Measurements from ENCODE around the gene ANXA4. TPM values are rescaled to one million over a fixed set of nuclear protein-coding genes. Genes with fewer than 3 reads are reported as not detected.

The ANXA4 gene
- total RNA-seq, 1 donor from 2014 or later, result 63.6 TPM

GRCh38 chr2:69767034-69767433, 25.1 kb downstream of the ANXA4 start:
- peak overlapping the region; percentile 91 for H3K27ac ChIP-seq
- H3K4me1 ChIP-seq, result peaks cover 88% of the 10 kb centered on the region
- no peak overlapping the region for H3K4me3 ChIP-seq
- H3K9me3 ChIP-seq, result no peaks in the 10 kb centered on the region
- H3K27me3 ChIP-seq, result no peaks in the 10 kb centered on the region
- intact Hi-C loops (cut with DNase I), result no loop called here
- no peaks in the 10 kb centered on the region for H3K36me3 ChIP-seq
- TF ChIP-seq POLR2AphosphoS5 (IDR thresholded peaks at IDR 0.05; ENCODE audit: insufficient read depth in 1 of 2, low read depth in 1 of 2) (no peak), CTCF (IDR thresholded peaks at IDR 0.05) (no peak), POLR2A (IDR thresholded peaks at IDR 0.05) (no peak)
- DNase-seq (ENCODE audit: extremely low spot score in 2 of 2), result no peak

GRCh38 chr2:69768235-69768634, 26.3 kb downstream of the ANXA4 start:
- no peak overlapping the region for H3K4me3 ChIP-seq
- H3K4me1 ChIP-seq, result peaks cover 94% of the 10 kb centered on the region
- peak overlapping the region; percentile 91 for H3K27ac ChIP-seq
- no peaks in the 10 kb centered on the region for H3K9me3 ChIP-seq
- DNase-seq (ENCODE audit: extremely low spot score in 2 of 2), result no peak
- no peak for TF ChIP-seq POLR2AphosphoS5 (IDR thresholded peaks at IDR 0.05; ENCODE audit: insufficient read depth in 1 of 2, low read depth in 1 of 2)
- TF ChIP-seq POLR2A (IDR thresholded peaks at IDR 0.05), result no peak
- TF ChIP-seq CTCF (IDR thresholded peaks at IDR 0.05), result no peak
- H3K27me3 ChIP-seq, result no peaks in the 10 kb centered on the region
- intact Hi-C loops (cut with DNase I), result no loop called here
- no peaks in the 10 kb centered on the region for H3K36me3 ChIP-seq

GRCh38 chr2:69768789-69769188, 26.9 kb downstream of the ANXA4 start:
- TF ChIP-seq POLR2A (IDR thresholded peaks at IDR 0.05), result no peak
- TF ChIP-seq CTCF (IDR thresholded peaks at IDR 0.05), result no peak
- Histone ChIP-seq H3K36me3 (no peaks in the 10 kb centered on the region), H3K4me3 (no peak overlapping the region), H3K27me3 (no peaks in the 10 kb centered on the region), H3K27ac (peak overlapping the region; percentile 91), H3K9me3 (no peaks in the 10 kb centered on the region), H3K4me1 (peaks cover 94% of the 10 kb centered on the region)
- intact Hi-C loops (cut with DNase I), result no loop called here
- DNase-seq (ENCODE audit: extremely low spot score in 2 of 2), result no peak

GRCh38 chr2:69769272-69769671, 27.3 kb downstream of the ANXA4 start:
- intact Hi-C loops (cut with DNase I), result no loop called here
- peak overlapping the region; percentile 91 for H3K27ac ChIP-seq
- TF ChIP-seq POLR2AphosphoS5 (IDR thresholded peaks at IDR 0.05; ENCODE audit: insufficient read depth in 1 of 2, low read depth in 1 of 2) (no peak), POLR2A (IDR thresholded peaks at IDR 0.05) (no peak), CTCF (IDR thresholded peaks at IDR 0.05) (no peak)
- no peak for DNase-seq (ENCODE audit: extremely low spot score in 2 of 2)
- H3K36me3 ChIP-seq, result no peaks in the 10 kb centered on the region
- no peak overlapping the region for H3K4me3 ChIP-seq
- H3K9me3 ChIP-seq, result no peaks in the 10 kb centered on the region
- H3K4me1 ChIP-seq, result peaks cover 91% of the 10 kb centered on the region
- H3K27me3 ChIP-seq, result no peaks in the 10 kb centered on the region

GRCh38 chr2:69770193-69770702, 28.3 kb downstream of the ANXA4 start:
- no peak for DNase-seq (ENCODE audit: extremely low spot score in 2 of 2)
- intact Hi-C loops (cut with DNase I), result no loop called here
- Histone ChIP-seq H3K27me3 (no peaks in the 10 kb centered on the region), H3K4me1 (peaks cover 82% of the 10 kb centered on the region), H3K9me3 (no peaks in the 10 kb centered on the region), H3K27ac (peak overlapping the region; percentile 91), H3K36me3 (no peaks in the 10 kb centered on the region), H3K4me3 (no peak overlapping the region)
- TF ChIP-seq POLR2A (IDR thresholded peaks at IDR 0.05) (no peak), POLR2AphosphoS5 (IDR thresholded peaks at IDR 0.05; ENCODE audit: insufficient read depth in 1 of 2, low read depth in 1 of 2) (peak in 1 of 2 donors; percentile 94)

All from vagina (tissue), 2 donors.